HAP-1 (cell line): ENCODE measurements around the gene PNPLA2.

Experiments
- DNase-seq, 2 experiments: peaks; one replicate each; pipeline ENCODE4 v3.0.0-alpha.2; 2016 to 2020; ENCODE audit warnings: low spot score in 2 of 2
- H3K27me3 ChIP-seq: fragments of 250-450 bp; sonication (Bioruptor Pico); 2 replicates; pipeline ENCODE4 v1.5.1; 2020; ENCODE audit warnings: low read depth, mild to moderate bottlenecking, moderate library complexity
- H3K36me3 ChIP-seq: fragments of 250-450 bp; sonication (Bioruptor Pico); replicated peaks from 2 replicates; pipeline ENCODE4 v1.5.1; 2020; ENCODE audit warnings: mild to moderate bottlenecking
- H3K4me1 ChIP-seq: fragments of 250-450 bp; sonication (Bioruptor Pico); 2 replicates; pipeline ENCODE4 v1.5.1; 2020; ENCODE audit warnings: mild to moderate bottlenecking
- H3K4me3 ChIP-seq: fragments of 250-450 bp; sonication (Bioruptor Pico); 2 replicates; pipeline ENCODE4 v1.5.1; 2020; ENCODE audit warnings: mild to moderate bottlenecking, moderate library complexity
- H3K9me3 ChIP-seq: fragments of 250-450 bp; sonication (Bioruptor Pico); 2 replicates; pipeline ENCODE4 v1.5.1; 2020; ENCODE audit warnings: mild to moderate bottlenecking, moderate library complexity
- in situ Hi-C: fragments of 300-500 bp; cut with MboI; formaldehyde crosslinking; loops from 3 replicates; pipeline ENCODE4 v1.14.3; 2020; ENCODE audit warnings: low sequenced_read_pairs, inconsistent platforms, mixed read lengths

The PNPLA2 gene

DNA sequence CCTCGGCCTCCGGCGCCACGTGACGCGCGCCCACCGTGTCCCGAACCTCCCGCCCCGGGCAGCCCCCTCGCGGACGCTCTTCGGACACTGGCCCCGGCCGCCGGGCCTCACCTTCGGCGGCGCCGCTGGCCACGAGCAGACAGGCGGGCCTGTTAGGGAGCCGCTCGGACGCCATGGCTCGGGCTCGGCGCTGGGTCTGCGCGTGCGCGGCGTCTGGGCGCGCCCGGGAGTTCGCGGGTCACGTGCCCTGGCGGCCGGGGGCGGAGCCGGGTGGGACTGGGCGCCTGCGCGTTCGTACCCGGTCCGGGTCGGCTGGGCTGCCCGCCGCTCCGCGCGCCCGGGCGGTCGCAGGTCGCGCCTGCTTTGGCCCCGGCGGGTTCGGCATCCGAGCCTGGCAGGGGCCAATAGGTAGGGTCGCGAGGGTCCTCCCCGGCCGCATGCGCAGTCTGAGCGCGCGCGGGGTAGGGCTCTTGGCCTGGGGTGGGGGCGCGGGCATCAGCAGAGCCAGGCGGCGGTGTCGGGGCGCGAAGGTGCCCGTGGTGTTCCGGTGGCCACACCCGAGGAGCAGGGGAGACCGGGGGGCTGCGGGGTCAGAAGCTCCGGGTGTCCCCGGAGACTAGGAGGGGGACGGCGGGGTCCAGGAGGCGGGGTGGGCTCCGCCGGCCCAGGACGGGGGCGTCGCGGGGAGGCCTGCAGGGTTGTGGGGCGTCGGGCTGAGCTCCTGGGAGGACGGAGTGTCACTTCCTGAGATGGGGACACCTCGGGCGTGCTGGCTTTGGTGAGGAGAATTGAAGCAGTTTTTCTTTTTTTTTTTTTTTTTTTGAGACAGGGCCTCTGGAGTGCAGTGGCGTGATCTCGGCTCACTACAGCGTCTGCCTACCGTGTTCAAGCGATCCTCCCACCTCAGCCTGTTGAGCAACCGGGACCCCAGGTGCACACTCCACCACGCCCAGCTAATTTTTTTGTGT is 41.1 kb upstream of the PNPLA2 start, which contains the start of gene GATD1:
Gene GATD1 (minus strand): TSS at position 200 of the 968 bp plus-strand sequence. CDS start 25 bp downstream, at position 175.
- DNase-seq, result peak; percentile 84 to 95
- peaks cover 34% of the 10 kb centered on the region for H3K36me3 ChIP-seq
- in situ Hi-C loops, result no loop called here

DNA sequence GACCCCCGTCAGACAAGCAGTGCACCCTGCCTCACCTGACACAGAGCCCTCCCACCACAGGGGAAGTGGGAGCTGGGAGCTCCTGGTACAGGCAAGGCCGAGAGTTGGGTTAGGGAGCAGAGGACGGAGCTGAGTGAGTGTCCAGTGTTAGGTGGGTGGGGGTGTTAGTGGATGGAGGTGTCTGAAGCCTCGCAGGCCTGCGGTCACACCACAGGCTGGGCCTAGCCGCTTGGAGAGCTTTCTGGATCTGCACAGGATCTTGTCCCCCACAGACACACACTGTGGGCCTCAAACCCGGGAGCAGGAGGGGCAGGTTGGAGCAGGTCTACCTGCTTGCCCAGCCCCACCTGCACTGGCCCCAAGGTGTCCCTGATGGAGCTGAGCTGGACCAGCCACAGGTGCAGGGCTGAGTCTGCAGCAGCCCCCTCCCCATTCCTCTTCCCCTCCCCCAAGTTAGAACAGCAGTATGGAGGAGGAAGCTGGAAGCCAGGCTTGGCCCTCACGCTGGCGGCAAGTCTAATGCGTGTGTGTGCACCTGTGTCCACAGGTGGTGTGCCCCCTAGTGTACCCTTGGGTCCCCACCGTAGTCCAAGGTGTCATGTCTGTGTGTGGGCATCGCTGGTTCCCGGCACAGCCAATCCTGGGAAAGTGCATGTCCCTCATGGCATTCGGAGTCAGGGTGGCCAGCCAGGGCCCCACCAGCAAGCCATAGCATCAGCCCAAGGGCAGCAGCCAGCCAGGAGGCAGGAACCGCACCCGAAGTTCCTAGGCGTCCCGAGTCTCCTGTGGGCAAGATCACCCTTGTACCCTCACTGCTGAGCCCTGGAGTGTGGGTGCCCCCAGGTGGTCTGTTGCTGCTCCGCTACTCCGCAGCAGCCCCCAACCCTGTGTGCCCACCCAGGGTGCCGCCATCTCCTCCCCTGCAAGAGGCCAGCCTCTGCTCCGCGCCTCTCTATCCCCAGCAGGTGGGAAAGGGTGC is 39.4 kb upstream of the PNPLA2 start:
- Histone ChIP-seq H3K4me3 (no peak overlapping the region), H3K36me3 (peaks cover 17% of the 10 kb centered on the region), H3K9me3 (no peaks in the 10 kb centered on the region), H3K4me1 (peaks cover 11% of the 10 kb centered on the region), H3K27me3 (no peaks in the 10 kb centered on the region)
- in situ Hi-C loops, result no loop called here
- no peak for DNase-seq

More for the DNA sequence above, 41.1 kb upstream of the PNPLA2 start, which contains the start of gene GATD1:
- Histone ChIP-seq H3K9me3 (no peaks in the 10 kb centered on the region), H3K27me3 (no peaks in the 10 kb centered on the region), H3K4me1 (peaks cover 11% of the 10 kb centered on the region), H3K4me3 (peak within 1 kb of the TSS; percentile 91)

DNA sequence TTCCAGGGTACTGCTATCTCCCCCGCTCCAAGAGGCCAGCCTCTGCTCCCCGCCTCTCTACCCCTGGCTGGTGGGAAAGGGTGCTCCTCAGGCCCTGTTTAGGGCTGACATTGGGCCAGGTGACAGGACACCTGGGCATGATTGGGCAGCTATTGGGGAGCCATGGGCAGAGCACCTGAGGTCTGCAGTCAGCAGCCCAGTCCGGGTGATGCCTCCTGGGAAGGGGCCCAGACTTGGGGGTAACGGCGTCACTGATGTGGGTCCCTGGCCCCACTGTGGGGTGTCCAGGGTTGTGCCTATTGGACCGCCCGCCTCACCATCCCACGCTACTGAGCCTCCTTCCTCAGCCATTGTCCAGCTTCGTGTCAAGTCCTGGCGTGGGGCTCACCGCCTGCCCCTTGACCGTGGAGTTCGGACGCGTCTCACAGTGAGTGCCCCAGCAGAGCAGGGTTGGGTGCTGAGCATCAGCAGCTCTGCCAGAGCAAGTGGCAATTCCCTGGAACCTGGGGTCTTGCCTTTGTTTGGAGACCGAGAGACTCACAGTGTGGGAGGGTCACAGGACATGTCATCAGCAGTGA is 38.7 kb upstream of the PNPLA2 start:
- in situ Hi-C loops, result no loop called here
- no peak for DNase-seq
- no peak overlapping the region for H3K4me3 ChIP-seq
- H3K27me3 ChIP-seq, result no peaks in the 10 kb centered on the region
- H3K36me3 ChIP-seq, result peaks cover 12% of the 10 kb centered on the region
- H3K9me3 ChIP-seq, result no peaks in the 10 kb centered on the region
- peaks cover 11% of the 10 kb centered on the region for H3K4me1 ChIP-seq

DNA sequence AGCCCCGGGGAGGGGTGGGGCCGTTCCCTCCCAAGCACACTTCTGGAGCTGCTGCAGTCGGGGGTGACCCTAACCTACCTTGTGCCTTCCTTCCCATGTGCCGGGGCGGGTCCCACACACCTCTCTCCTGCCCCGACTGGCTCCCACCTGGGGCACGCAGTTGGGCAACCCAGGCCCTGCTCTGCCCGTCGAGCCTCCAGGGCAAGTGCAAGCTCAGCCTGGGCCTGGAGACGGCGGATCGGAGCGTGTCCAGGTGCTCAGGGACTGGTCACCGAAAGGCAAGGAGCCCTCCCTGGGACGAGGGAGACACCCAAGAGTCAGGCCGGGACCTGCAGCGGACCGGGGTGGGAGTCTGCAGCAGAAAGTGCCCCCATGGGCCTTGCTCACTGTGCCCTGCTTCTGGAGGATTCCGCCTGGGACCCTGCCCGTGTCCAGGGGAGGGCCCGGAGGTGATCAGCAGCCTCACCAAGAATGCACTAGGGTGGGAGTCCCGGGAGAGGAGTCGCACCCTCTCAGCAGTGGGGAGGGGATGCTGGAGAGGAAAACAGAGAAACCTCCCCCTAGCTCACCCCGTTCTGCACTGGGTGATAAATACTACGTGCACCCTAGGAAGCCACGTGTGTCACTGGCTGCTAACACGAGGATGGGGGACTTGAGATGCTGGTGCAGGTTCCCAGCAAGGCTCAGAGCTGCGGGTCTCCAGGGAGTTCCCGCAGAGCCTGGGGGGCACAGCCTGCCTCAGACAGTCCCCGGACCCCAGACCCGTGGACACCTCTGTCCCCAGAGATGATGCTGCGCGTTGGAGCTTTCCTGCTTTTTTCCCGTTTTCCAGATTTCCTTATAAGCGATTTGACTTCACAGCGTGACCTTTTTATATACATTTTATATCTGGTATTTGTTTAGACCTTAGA is 36.2 kb upstream of the PNPLA2 start:
- H3K4me1 ChIP-seq, result peaks cover 5% of the 10 kb centered on the region
- DNase-seq, result no peak
- in situ Hi-C loops, result no loop called here

DNA sequence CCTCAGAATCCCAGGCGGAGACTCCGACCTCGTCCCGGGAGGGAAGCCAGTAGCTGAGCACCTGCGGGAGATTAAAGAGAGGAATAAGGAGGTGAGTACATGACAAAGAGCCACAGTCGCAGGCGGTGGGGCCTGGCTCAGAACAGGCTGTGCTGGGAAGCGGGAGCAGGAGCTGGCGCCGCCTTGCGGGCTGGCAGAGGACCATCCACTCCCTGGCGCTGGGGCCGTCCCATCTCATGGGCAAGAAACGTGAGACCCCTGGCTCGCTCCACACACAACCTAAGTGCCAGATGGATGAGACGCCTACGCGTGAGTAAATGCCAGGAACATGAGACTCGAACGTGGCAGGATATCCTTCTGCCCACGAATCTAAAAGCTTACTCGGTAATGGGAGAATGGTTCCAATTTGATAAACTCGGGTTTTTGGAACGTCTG is 35.1 kb upstream of the PNPLA2 start:
- H3K4me1 ChIP-seq, result peaks cover under 1% of the 10 kb centered on the region; the same call in 1 of the 2 replicates
- DNase-seq, result peak in 1 of 2 experiments; percentile 60
- H3K36me3 ChIP-seq, result peaks cover 7% of the 10 kb centered on the region
- H3K4me3 ChIP-seq, result no peak overlapping the region
- H3K27me3 ChIP-seq, result no peaks in the 10 kb centered on the region
- H3K9me3 ChIP-seq, result no peaks in the 10 kb centered on the region
- in situ Hi-C loops, result no loop called here

More for the DNA sequence above, 36.2 kb upstream of the PNPLA2 start:
- no peaks in the 10 kb centered on the region for H3K9me3 ChIP-seq
- peaks cover 10% of the 10 kb centered on the region for H3K36me3 ChIP-seq
- no peak overlapping the region for H3K4me3 ChIP-seq
- no peaks in the 10 kb centered on the region for H3K27me3 ChIP-seq

DNA sequence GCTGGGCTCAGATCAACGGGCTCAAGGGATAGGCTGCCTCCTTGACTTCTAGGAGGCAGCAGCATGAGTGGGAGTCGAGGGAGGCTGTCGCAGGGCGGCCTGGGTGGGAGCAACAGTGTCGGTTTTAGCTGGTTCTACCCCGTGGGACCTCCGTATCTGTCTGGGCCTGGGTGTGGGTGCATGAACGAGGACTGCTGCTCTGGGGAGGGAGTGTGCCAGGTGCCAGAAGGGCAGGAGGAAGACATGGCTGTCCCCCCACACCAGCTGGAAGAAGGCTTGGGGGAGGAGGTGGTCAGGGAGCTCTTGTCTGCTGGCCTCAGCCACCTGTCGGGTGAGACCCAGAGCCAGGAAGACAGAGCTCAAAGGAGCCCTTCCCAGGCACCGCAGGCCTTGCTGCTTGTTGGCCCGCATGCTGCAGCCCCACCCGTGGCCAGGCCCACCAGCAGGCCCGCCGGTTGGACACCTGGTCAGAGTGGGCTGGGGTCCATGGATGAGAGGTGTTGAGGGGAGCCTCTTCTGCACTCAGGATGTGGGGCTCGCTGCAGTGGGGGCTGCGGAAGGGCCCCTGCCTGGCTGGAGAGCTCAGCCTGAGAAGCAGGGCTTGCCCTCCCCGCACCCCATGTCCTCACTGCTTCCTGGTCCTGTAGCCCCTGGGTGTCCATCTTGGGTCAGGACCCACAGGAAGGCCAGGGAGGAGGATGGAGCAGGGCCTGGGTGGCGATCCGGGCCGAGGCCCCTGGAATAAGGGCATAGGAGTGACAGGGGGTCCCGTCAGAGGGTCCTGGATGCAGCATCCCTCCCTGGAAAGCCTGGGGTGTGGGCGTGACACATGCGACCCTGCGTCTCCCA is 32.3 kb upstream of the PNPLA2 start:
- in situ Hi-C loops, result no loop called here
- Histone ChIP-seq H3K4me3 (no peak overlapping the region), H3K4me1 (no peaks in the 10 kb centered on the region), H3K9me3 (no peaks in the 10 kb centered on the region), H3K27me3 (no peaks in the 10 kb centered on the region), H3K36me3 (peaks cover 2% of the 10 kb centered on the region; the same call in 1 of the 2 replicates)
- no peak for DNase-seq

DNA sequence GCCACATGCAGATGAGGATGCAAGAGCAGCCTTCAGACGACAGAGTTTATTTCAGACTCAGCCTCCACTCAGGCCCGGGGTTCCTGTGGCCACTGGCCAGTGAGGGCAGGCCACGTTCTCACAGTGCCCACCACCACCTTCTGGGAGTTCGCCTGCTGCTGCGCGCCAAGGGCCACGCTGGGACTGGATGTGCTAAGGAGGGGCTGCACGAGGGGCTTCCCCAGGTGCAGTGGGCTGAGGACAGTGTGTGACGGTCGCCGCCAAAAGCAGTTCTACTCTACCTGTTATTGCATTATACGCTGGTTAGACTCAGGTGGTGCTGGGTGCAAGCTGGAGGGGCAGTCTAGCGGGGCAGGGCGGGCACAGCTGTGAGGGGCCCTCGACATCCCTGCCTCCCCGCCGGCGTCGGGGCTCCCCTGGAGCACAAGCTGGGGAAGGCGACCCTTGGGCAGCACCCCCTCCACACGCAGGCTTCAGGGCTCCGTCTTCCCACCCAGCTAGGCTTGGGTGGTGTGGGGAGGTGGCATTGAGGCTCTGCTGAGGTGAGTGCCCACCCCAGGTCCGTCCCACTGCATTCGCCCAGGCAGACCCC is 31.5 kb upstream of the PNPLA2 start:
- DNase-seq, result no peak
- no peaks in the 10 kb centered on the region for H3K4me1 ChIP-seq
- in situ Hi-C loops, result no loop called here
- H3K27me3 ChIP-seq, result no peaks in the 10 kb centered on the region
- no peak overlapping the region for H3K4me3 ChIP-seq
- peaks cover 7% of the 10 kb centered on the region; the same call in 1 of the 2 replicates for H3K36me3 ChIP-seq
- no peaks in the 10 kb centered on the region for H3K9me3 ChIP-seq

DNA sequence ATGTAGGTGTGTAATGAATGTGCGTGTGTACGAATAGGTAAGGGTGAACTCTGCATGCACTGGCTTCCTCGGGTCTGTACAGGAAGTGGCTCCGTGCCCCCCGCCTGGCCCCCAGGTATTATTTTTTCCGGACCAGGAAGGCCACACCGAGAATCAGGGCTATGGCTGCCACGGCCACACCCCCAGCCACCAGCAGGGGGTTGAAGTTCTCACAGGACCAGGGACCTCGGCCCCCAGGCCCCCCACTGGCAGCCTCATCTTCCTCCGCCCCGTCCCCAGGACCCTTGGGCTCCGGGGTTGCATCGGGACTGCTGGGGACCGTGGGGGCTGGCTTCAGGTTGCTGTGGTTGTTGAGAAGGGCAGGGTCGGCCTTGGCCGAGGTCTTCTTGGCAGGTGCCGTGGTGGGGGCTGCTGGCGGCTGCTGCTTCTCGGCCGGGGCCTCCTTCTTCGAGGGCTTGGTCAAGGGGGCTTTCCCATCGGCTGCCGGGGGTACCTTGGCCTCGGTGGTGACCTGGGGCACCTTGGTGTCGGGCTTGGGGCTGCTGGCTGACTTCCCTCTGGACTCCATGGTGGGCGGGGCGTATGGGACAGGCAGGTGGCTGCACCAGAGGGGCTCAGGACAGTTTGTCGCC is 30.6 kb upstream of the PNPLA2 start:
- peaks cover 9% of the 10 kb centered on the region; the same call in 1 of the 2 replicates for H3K36me3 ChIP-seq
- no peaks in the 10 kb centered on the region for H3K4me1 ChIP-seq
- in situ Hi-C loops, result no loop called here
- H3K4me3 ChIP-seq, result no peak overlapping the region
- no peaks in the 10 kb centered on the region for H3K9me3 ChIP-seq
- DNase-seq, result no peak
- H3K27me3 ChIP-seq, result no peaks in the 10 kb centered on the region

DNA sequence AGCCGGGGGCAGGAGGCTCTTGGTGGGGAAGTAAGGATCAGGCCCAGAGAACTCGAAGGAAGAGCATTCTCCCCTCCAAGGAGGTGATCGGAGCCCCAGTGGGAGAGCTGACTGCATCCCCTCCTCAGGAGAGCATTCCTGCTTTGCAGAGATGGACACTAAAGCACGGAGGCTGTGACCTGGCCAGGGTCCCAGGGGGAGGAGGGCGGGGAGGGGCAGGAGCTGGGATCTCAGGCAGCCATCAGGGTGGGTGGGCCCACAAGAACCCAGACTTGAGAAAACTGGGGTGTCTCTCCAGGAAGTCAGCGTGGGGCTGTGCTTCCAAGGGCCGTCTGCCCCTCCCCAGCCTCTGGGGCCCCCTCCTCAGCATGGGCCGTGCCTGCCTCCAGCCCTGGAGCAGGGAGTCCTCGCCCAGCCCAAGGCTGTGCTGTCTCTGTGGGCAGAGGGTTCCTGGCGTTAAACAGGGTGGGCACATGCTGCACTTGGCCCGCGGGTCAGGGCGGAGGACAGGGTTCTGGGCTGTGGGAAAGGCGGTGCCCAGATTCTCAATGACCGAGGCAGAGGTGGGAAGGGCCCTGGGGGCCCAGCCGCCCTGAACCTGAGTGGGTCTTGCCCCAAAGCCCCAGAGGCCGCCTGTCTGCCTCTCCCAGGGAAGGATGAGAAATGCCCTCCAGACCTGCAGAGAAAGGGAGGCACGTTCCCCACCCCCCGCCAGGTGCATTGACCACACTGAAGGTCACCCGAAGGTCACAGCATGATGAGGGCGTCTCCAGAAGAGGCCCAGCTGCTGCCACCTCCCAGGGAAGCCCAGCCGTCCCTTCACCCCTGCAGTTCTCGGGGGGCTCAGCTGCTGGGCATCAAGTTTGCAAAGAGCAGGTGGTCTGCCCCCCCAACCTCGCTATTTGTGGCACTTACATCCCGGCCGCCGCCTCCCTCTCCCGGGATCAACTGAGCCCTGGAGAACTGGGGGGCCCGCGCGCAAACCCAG is 29.5 kb upstream of the PNPLA2 start:
- Histone ChIP-seq H3K4me1 (no peaks in the 10 kb centered on the region), H3K9me3 (no peaks in the 10 kb centered on the region), H3K27me3 (no peaks in the 10 kb centered on the region), H3K4me3 (no peak overlapping the region), H3K36me3 (peaks cover 19% of the 10 kb centered on the region)
- DNase-seq, result no peak
- in situ Hi-C loops, result no loop called here

DNA sequence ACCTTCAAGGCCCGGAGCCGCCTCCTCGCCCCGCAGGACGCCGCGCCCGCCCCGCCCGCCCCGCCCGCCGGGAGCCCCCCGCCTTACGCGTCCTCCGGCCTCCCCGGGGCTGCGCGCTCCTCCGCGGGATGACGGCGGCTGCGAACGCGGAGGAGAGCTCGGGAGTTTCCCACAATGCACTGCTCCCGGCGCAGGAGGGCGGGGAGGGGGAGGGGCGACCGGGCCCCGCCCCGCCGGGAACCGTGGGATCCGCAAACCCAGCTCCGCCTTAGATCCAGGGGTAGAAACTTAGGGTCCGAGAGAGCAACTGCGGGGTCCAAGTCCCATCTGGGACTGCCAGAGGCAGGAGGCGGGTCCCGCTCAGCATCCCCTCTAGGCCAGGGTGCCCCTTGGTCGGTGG is 28.8 kb upstream of the PNPLA2 start, which contains the start of gene CEND1:
Gene CEND1 (minus strand): TSS at position 148 of the 400 bp plus-strand sequence. CDS start 1,514 bp downstream, outside the sequence.
- no peak for DNase-seq
- Histone ChIP-seq H3K9me3 (no peaks in the 10 kb centered on the region), H3K4me1 (no peaks in the 10 kb centered on the region), H3K4me3 (no peak within 1 kb of the TSS), H3K36me3 (peaks cover 24% of the 10 kb centered on the region), H3K27me3 (no peaks in the 10 kb centered on the region)
- in situ Hi-C loops, result no loop called here
